Activated CD4-positive, alpha-beta T cell treated with anti-CD3 and anti-CD28 coated beads for 48 hours (primary cell): ENCODE data around the gene MRAS.
"Not testable (repeated sequence)": the region's sequence is repeated elsewhere in the genome, so short reads cannot be mapped to it uniquely, and the experiment has no call there.

Source experiments
- DNase-seq: peaks from one replicate; pipeline ENCODE4 v3.0.0-alpha.2; 2020

The MRAS gene

DNA sequence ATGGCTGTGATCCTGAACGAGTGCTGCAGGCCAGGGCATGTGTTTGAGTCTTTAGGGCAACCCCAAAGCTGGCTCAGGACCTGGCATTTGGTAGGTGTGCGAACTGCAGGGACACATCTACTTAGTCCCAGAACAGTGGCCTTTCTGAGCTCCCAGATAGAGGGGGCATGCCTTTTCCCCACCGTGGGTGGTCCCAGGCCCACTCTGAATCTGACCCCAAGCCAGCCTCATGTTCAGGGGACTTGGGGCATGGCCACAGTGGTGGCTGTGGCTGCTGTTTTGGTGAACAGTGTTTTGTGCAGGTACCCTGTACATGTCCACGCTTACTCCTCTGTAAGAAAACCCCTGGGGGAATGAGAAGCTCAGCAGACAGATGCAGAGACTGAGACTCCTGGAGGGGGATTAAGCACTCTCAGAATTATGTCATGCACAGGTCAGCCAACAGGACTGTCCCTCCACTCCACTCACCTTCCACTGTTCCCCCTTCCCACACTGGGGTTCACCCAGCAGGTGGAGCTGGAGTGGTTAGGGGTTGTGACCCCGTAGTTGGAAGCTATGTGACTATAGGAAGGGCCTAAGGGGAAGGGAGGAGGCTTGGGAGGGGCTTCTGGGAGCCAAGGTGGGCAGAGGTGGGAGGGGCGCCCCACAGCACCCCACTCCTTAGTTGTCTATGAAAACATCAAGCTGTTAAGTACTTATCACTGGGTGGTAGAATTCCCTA is 102.5 kb downstream of the MRAS start:
- no peak for DNase-seq

GRCh38 chr3:138451595-138452162 is 103.3 kb downstream of the MRAS start:
- no peak for DNase-seq

GRCh38 chr3:138452436-138452835 is 104.1 kb downstream of the MRAS start:
- DNase-seq = no peak

DNA sequence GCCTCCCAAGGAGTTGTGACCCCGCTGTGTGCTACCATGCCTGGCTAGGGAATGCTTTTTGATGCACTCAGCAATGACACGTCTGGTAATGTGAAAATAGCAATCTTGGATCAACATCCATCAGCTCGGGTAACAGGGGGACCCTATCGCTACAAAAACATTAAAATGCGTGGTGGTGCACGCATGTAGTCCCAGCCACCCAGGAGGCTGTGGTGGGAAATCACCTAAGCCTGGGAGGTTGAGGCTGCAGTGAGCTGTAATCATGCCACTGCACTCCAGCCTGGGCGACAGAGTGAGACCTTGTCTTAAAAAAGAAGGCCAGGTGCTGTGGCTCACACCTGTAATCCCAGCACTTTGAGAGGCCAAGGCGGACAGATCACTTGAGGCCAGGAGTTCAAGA is 105.6 kb downstream of the MRAS start:
- DNase-seq = not testable (repeated sequence)
